ENCODE results near the gene DLGAP1. TPM values are rescaled to one million over a fixed set of nuclear protein-coding genes. Genes with fewer than 3 reads are reported as not detected.

Gene DLGAP1
- polyA plus RNA-seq, 1 experiment = 0.09 TPM

DNA sequence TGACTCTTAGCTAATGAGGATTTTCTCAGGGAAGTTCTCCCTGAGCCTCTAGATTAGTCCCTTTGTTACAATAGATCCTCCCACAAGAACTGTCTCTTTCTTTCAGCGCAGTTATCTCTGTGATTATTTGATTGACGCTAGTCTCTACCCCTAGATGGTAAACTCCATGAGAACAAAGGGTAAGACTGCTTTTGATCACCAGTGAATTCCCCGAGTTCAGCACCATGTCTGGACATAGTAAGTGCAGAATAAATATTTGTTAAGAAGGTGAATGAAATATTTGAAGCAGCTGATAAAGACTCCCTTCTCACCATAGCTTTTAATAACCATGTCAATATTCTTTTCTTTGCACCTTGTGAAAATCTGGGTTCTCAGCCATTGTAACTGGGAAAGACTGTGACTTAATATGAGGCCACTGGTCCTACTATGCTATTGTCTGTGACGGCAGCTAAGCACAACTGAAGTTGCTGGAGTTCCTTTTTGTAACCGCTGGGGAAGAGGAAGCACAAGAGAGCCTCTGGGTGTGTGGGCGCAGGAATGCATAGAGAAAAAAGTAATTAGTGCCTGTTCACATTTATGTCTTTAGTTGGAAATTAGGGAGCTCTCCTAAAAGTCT is 790.4 kb downstream of the DLGAP1 start:
- TF ChIP-seq, protein P1, sequence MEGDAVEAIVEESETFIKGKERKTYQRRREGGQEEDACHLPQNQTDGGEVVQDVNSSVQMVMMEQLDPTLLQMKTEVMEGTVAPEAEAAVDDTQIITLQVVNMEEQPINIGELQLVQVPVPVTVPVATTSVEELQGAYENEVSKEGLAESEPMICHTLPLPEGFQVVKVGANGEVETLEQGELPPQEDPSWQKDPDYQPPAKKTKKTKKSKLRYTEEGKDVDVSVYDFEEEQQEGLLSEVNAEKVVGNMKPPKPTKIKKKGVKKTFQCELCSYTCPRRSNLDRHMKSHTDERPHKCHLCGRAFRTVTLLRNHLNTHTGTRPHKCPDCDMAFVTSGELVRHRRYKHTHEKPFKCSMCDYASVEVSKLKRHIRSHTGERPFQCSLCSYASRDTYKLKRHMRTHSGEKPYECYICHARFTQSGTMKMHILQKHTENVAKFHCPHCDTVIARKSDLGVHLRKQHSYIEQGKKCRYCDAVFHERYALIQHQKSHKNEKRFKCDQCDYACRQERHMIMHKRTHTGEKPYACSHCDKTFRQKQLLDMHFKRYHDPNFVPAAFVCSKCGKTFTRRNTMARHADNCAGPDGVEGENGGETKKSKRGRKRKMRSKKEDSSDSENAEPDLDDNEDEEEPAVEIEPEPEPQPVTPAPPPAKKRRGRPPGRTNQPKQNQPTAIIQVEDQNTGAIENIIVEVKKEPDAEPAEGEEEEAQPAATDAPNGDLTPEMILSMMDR (IDR thresholded peaks at IDR 0.05; ENCODE audit: low read depth, low read length) = no peak
- ChIA-PET CTCF (interaction anchor here (0.6 to 5.7 kb wide), 19 partner anchors 12 to 404 kb away, joined by 3 to 103 read pairs (median 15); no protein-coding TSS in a partner anchor), POLR2A (interaction anchor here (2.0 to 3.1 kb wide), 3 partner anchors 12 to 61 kb away, joined by 5 to 14 read pairs (median 9); no protein-coding TSS in a partner anchor)
- H3K27ac ChIP-seq (ENCODE audit: low read depth, low read length) = no peak overlapping the region
- DNase-seq (ENCODE audit: low read depth, low spot score) = no peak
- no peak overlapping the region for H3K4me3 ChIP-seq (ENCODE audit: low read depth, low read length)
- no peaks in the 10 kb centered on the region for H3K27me3 ChIP-seq (ENCODE audit: control insufficient read depth, insufficient read depth, low read length)
- peaks cover 8% of the 10 kb centered on the region for H3K9me3 ChIP-seq (ENCODE audit: control insufficient read depth, insufficient read depth, low read length)

DNA sequence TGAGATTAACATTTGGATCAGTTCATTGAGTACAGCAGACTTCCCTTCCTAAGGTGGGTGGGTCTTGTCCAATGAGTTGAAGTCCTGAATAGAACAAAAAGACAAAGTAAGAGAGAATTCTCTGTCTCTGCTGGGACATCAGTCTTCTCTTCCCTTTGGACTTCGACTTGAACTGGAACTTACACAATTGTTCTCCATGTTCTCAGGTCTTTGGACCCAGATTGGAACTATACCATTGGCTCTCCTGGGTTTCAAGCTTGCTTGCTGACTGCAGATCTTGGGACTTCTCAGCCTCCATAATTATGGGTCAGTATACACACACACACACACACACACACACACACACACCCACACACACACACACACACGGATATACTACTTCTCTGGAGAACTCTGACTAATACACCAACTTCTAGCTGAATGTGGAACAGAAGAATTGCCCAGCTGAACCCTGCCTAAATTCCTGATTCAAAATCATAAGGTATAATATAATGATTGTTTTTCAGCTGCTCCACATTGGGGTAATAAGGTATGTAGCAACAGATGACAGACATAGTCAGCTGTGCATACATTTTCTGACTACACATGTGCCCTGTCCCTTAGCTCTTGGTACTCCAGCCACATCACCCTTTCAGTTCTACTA is 791.1 kb downstream of the DLGAP1 start:
- no peak for DNase-seq (ENCODE audit: low read depth, low spot score)
- CTCF ChIA-PET = interaction anchor here (0.7 to 5.7 kb wide), 11 partner anchors 11 to 387 kb away, joined by 3 to 103 read pairs (median 28); no protein-coding TSS in a partner anchor
- Histone ChIP-seq H3K27me3 (ENCODE audit: control insufficient read depth, insufficient read depth, low read length) (no peaks in the 10 kb centered on the region), H3K9me3 (ENCODE audit: control insufficient read depth, insufficient read depth, low read length) (peaks cover 3% of the 10 kb centered on the region), H3K27ac (ENCODE audit: low read depth, low read length) (no peak overlapping the region), H3K4me3 (ENCODE audit: low read depth, low read length) (no peak overlapping the region)
- TF ChIP-seq, protein P1 (IDR thresholded peaks at IDR 0.05; ENCODE audit: low read depth, low read length) = no peak
- POLR2A ChIA-PET = interaction anchor here (3.1 kb wide), 1 partner anchor 61 kb away, joined by 14 read pairs; no protein-coding TSS in a partner anchor

GRCh38 chr18:3661989-3662388 is 793.1 kb downstream of the DLGAP1 start:
- Histone ChIP-seq H3K27me3 (ENCODE audit: control insufficient read depth, insufficient read depth, low read length) (no peaks in the 10 kb centered on the region), H3K9me3 (ENCODE audit: control insufficient read depth, insufficient read depth, low read length) (peaks cover 3% of the 10 kb centered on the region), H3K4me3 (ENCODE audit: low read depth, low read length) (no peak overlapping the region), H3K27ac (ENCODE audit: low read depth, low read length) (no peak overlapping the region)
- CTCF ChIA-PET = interaction anchor here (0.7 to 1.3 kb wide), 5 partner anchors 30 to 334 kb away, joined by 3 to 4 read pairs (median 4); no protein-coding TSS in a partner anchor
- DNase-seq (ENCODE audit: low read depth, low spot score) = no peak
- TF ChIP-seq, protein P1 (IDR thresholded peaks at IDR 0.05; ENCODE audit: low read depth, low read length) = no peak
- POLR2A ChIA-PET = no interaction called here

GRCh38 chr18:3660739-3661515 is 794.2 kb downstream of the DLGAP1 start:
- CTCF ChIA-PET = interaction anchor here (1.0 to 1.3 kb wide), 3 partner anchors 29 to 335 kb away, joined by 3 to 4 read pairs (median 4); no protein-coding TSS in a partner anchor
- Histone ChIP-seq H3K27ac (ENCODE audit: low read depth, low read length) (no peak overlapping the region), H3K4me3 (ENCODE audit: low read depth, low read length) (no peak overlapping the region), H3K27me3 (ENCODE audit: control insufficient read depth, insufficient read depth, low read length) (no peaks in the 10 kb centered on the region), H3K9me3 (ENCODE audit: control insufficient read depth, insufficient read depth, low read length) (peaks cover 3% of the 10 kb centered on the region)
- TF ChIP-seq, protein P1 (IDR thresholded peaks at IDR 0.05; ENCODE audit: low read depth, low read length) = no peak
- DNase-seq (ENCODE audit: low read depth, low spot score) = no peak
- POLR2A ChIA-PET = no interaction called here

All from AG04450 (cell line).